NK-92 (cell line): ENCODE measurements around the gene ADM5.

Experiments
- DNase-seq: peaks from one replicate; lab custom pipeline; 2025; ENCODE audit not compliant: unreplicated experiment; lab: John Stamatoyannopoulos, UW

The ADM5 gene

GRCh38 chr19:49689133-49690078 lies at the start of gene ADM5:
Gene ADM5, plus strand, starts transcription at chr19:49689594. Its CDS starts 244 bp downstream, at chr19:49689838.
- DNase-seq = no peak

- peak; percentile 99 for DNase-seq
Measured at GRCh38 chr19:49640113-49640898, 49.1 kb upstream of the ADM5 start, which contains the start of gene RRAS. Gene RRAS, minus strand, starts transcription at chr19:49640143. Its CDS starts 45 bp downstream, at chr19:49640098.

- DNase-seq = peak; percentile 94
Measured at GRCh38 chr19:49641688-49642491, 47.5 kb upstream of the ADM5 start, which contains the start of gene SCAF1. Gene SCAF1, plus strand, starts transcription at chr19:49642209. Its CDS starts 2,818 bp downstream, at chr19:49645027.

GRCh38 chr19:49642492-49643035 lies 46.8 kb upstream of the ADM5 start:
- DNase-seq = no peak

GRCh38 chr19:49643466-49643865 lies 45.9 kb upstream of the ADM5 start:
- DNase-seq = no peak

GRCh38 chr19:49645592-49645991 lies 43.8 kb upstream of the ADM5 start:
- no peak for DNase-seq

GRCh38 chr19:49645995-49646394 lies 43.4 kb upstream of the ADM5 start:
- no peak for DNase-seq

GRCh38 chr19:49646586-49646985 lies 42.8 kb upstream of the ADM5 start:
- DNase-seq = no peak

- no peak for DNase-seq
Measured at GRCh38 chr19:49651029-49651819, 38.2 kb upstream of the ADM5 start.

- DNase-seq = no peak
Measured at GRCh38 chr19:49651820-49652550, 37.4 kb upstream of the ADM5 start.

GRCh38 chr19:49652551-49653465 lies 36.6 kb upstream of the ADM5 start:
- no peak for DNase-seq

GRCh38 chr19:49653466-49653806 lies 36.0 kb upstream of the ADM5 start:
- no peak for DNase-seq

- DNase-seq = no peak
Measured at GRCh38 chr19:49654581-49654980, 34.8 kb upstream of the ADM5 start.

- DNase-seq = no peak
Measured at GRCh38 chr19:49655570-49656455, 33.6 kb upstream of the ADM5 start.

- no peak for DNase-seq
Measured at GRCh38 chr19:49656456-49657109, 32.8 kb upstream of the ADM5 start.

- DNase-seq = no peak
Measured at GRCh38 chr19:49657493-49658138, 31.8 kb upstream of the ADM5 start.
